GM08714 (cell line): ENCODE data around the gene RGS12.

ENCODE experiments used
- H3K4me3 ChIP-seq: fragments of 200-500 bp; sonication (Bioruptor generic); 2 replicates; pipeline ENCODE4 v1.5.1; 2014; ENCODE audit warnings: mild to moderate bottlenecking, low read length, inconsistent platforms
- ZNF274 ChIP-seq: IDR thresholded peaks from 2 replicates; pipeline ENCODE4 v1.6.1; 2012; ENCODE audit warnings: mild to moderate bottlenecking, low read depth, low read length

Gene RGS12

DNA sequence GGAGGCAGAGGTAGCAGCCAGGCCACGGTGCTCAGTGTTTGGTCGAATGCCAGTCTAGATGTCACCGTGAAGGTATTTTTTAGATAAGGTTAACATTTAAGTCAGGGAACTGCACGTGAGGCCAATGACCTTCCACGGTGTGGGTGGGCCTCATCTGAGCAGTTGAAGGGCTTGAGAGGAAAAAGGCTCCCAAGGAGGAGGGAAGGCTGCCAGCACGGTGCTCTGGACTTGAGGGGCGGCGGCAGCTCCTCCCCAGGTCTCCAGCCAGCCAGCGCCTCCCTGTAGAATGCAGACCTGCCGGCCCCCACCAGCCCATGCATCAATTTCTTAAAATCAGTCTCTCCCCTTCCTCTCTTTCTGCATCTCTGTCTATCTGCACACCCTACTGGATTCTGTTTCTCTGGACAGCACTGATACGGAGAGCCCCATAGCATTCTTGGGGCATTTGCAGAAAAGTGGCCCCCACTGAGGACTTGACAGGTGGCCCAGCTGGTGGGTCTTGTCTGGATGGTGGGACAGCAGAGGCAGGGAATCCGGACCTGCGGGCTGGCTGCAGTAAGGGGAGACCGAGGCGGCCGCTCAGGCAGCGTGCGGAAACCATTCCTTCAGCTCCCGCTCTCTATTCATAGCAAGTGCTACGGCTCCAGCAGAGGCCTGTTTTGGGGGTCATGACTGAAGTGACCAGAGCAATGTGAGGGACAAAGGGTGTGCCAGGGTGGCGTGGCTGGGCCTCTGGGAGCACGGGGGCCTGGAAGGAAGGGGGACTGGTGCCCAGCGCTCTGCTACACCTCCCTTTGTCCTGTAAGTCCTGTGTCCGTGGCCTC, 7.9 kb upstream of the RGS12 start:
- no peak overlapping the region for H3K4me3 ChIP-seq
- TF ChIP-seq ZNF274: no peak

GRCh38 chr4:3285558-3286334, 7.1 kb upstream of the RGS12 start:
- no peak for TF ChIP-seq ZNF274
- H3K4me3 ChIP-seq: no peak overlapping the region; the same call in 1 of the 2 replicates

GRCh38 chr4:3286335-3287175, 6.3 kb upstream of the RGS12 start:
- no peak for TF ChIP-seq ZNF274
- H3K4me3 ChIP-seq: no peak overlapping the region

- H3K4me3 ChIP-seq: no peak overlapping the region
- no peak for TF ChIP-seq ZNF274
Observed at GRCh38 chr4:3287271-3287971, 5.4 kb upstream of the RGS12 start.

- TF ChIP-seq ZNF274: no peak
- H3K4me3 ChIP-seq: no peak overlapping the region
Observed at GRCh38 chr4:3287972-3288570, 4.8 kb upstream of the RGS12 start.

- no peak overlapping the region for H3K4me3 ChIP-seq
- no peak for TF ChIP-seq ZNF274
Observed at GRCh38 chr4:3288571-3289094, 4.2 kb upstream of the RGS12 start.

DNA sequence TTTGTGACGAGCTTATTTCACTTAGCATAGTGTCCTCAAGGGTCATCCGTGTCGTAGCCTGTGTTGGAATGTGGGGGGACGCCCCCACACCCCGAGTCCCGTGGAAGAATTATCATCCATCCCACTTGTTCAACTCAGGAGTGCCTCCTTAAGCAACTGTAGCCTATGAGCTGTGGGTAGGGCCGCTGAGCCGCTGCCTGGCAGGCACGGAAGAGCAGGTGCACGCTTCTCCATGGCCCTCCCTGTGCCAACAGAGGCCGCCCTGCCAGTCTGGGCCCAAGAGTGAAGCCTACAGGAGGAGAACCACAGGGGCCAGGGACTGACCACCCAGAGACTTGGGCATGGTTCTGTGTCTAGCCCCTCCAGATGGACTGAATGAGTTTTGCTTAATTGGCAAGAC, 2.3 kb upstream of the RGS12 start:
- H3K4me3 ChIP-seq: no peak overlapping the region

GRCh38 chr4:3290889-3291321, 1.9 kb upstream of the RGS12 start:
- H3K4me3 ChIP-seq: no peak overlapping the region
- TF ChIP-seq ZNF274: no peak

More for the DNA sequence above, 2.3 kb upstream of the RGS12 start:
- no peak for TF ChIP-seq ZNF274

DNA sequence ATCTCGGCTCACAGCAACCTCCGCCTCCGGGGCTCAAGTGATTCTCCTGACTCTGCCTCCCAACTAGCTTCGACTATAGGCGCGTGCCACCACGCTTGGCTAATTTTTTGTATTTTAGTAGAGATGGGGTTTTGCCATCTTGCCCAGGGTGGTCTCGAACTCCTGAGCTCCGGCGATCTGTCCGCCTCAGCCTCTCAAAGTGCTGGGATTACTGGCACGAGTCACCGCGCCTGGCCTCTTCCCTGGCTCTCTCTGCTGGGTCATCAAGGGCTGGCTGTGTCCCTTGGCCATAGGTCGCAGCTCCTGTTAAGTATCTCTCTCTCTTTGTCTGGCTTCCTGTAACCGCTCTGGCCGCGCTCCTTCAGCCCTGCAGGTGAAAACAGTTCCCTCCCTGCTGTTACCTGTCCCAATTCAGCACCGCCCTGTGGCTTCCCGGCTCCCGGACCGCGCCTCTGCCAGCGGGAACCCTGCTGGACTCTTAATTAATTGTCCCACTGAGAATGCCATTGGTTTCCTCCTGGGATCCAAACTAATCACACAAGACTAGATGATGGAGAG, 1.3 kb upstream of the RGS12 start:
- H3K4me3 ChIP-seq: peak overlapping the region; percentile 73; the same call in 1 of the 2 replicates
- no peak for TF ChIP-seq ZNF274

- TF ChIP-seq ZNF274: no peak
- H3K4me3 ChIP-seq: peak overlapping the region; percentile 73; the same call in 1 of the 2 replicates
Observed at GRCh38 chr4:3291969-3292570, 751 bp upstream of the RGS12 start.

DNA sequence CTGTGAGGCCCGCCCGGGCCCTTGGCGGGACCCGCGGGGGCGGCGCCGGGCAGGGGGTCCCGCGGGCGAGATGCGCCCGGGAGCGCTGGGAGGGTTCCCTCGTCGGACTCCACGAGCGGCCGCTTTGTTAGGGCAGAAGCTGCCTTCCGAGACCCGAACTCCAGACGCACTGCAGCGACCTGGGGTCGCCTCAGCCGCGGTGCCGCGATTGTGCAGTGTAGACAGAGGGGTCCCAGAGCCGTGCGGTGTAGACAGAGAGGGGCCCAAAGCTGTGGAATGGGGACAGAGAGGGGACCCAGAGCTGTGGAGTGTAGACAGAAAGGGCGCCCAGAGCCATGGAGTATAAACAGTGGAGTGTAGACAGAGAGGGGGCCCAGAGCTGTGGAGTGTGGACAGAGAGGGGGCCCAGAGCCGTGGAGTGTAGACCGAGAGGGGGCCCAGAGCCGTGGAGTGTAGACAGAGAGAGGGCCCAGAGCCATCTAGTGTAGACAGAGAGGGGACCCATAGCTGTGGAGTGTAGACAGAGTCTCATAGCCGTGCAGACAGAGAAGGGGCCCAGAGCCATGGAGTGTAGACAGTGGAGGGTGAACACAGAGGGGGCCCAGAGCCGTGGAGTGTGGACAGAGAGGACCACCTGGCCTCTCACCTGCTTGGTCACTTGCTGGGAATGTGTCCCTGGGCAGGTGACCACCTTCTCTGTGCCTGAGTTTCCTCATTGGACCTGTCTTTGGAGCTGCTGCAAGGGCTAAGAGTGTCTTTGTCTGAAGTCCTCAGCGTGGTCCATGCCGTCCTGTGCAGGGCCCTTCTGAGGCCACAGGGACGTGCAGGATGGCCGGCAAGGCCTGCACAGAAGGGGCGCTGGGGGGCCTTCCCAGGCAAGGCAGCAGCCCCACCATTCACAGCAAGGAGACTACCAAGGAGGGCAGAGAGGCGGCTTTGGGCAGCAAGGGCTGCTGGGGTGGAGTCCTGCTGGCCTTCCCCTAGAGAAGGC, 875 bp downstream of the RGS12 start:
- TF ChIP-seq ZNF274: no peak
- peak overlapping the region; percentile 55; the same call in 1 of the 2 replicates for H3K4me3 ChIP-seq
